Tibial artery (tissue), 4 donors: ENCODE data around the gene SMAD7.

ENCODE experiments used
- DNase-seq, 2 donors: peaks; one replicate each; pipeline ENCODE4 v3.0.0-alpha.2; 2019
- H3K27ac ChIP-seq, 2 donors: fragments of 200-600 bp; sonication (generic) in 1 of 2; 1 replicate in 1 of 2; 2 replicates in 1 of 2; pipeline ENCODE4 v1.5.1; 2018 to 2019; ENCODE audit warnings: mild to moderate bottlenecking in 1 of 2
- H3K27me3 ChIP-seq, 2 donors: fragments of 200-600 bp; sonication (generic) in 1 of 2; one replicate each; pipeline versions ENCODE4 v1.5.1 to v1.6.0; 2016 to 2019
- H3K36me3 ChIP-seq, 3 donors: fragments of 200-600 bp; sonication (generic) in 2 of 3; one replicate each; pipeline ENCODE4 v1.5.1; 2016 to 2019; ENCODE audit warnings: mild to moderate bottlenecking in 2 of 3
- H3K4me1 ChIP-seq, 4 donors: fragments of 200-600 bp; sonication (generic) in 2 of 4; 1 replicate in 3 of 4; 2 replicates in 1 of 4; pipeline ENCODE4 v1.5.1; 2016 to 2019
- H3K4me3 ChIP-seq, 2 donors: fragments of 200-600 bp; sonication (generic) in 1 of 2; 1 replicate in 1 of 2; 2 replicates in 1 of 2; pipeline ENCODE4 v1.5.1; 2018 to 2019; ENCODE audit warnings: mild to moderate bottlenecking in 2 of 2
- H3K9me3 ChIP-seq, 3 donors: fragments of 200-600 bp; sonication (generic) in 1 of 3; one replicate each; pipeline ENCODE4 v1.5.1; 2016 to 2019
- CTCF ChIP-seq, 2 experiments: fragments of 200-600 bp in 1 of 2; fragments of 450-650 bp in 1 of 2; IDR thresholded peaks; one replicate each; pipeline ENCODE4 v1.5.1; 2017 to 2019; ENCODE audit warnings: antibody characterized with exemption in 2 of 2, mild to moderate bottlenecking in 1 of 2, moderate library complexity in 1 of 2
- intact Hi-C: fragments of 100-400 bp; cut with DNase I; formaldehyde crosslinking; loops from one replicate; pipeline ENCODE4 v1.15.0; 2023; ENCODE audit warnings: low total_unique reads

The SMAD7 gene

GRCh38 chr18:48926420-48926857, 24.3 kb downstream of the SMAD7 start:
- no peak overlapping the region for H3K4me3 ChIP-seq
- intact Hi-C loops = no loop called here
- TF ChIP-seq CTCF (IDR thresholded peaks at IDR 0.05) = no peak
- H3K36me3 ChIP-seq = peaks cover 2 to 7% (median 4%) of the 10 kb centered on the region in 3 donors
- no peaks in the 10 kb centered on the region for H3K9me3 ChIP-seq
- H3K4me1 ChIP-seq = peaks cover 0 to 100% (median 97%) of the 10 kb centered on the region in 4 donors
- DNase-seq = no peak
- peak overlapping the region; percentile 88 to 99 for H3K27ac ChIP-seq
- H3K27me3 ChIP-seq = no peaks in the 10 kb centered on the region

GRCh38 chr18:48925491-48925780, 25.3 kb downstream of the SMAD7 start:
- intact Hi-C loops = no loop called here
- peak overlapping the region; percentile 73 to 88 for H3K27ac ChIP-seq

GRCh38 chr18:48924630-48925490, 25.9 kb downstream of the SMAD7 start:
- Histone ChIP-seq H3K4me1 (peaks cover 0 to 99% (median 96%) of the 10 kb centered on the region in 4 donors), H3K36me3 (peaks cover 11 to 23% (median 13%) of the 10 kb centered on the region in 3 donors), H3K27me3 (no peaks in the 10 kb centered on the region), H3K4me3 (peak overlapping the region; percentile 10 to 25), H3K9me3 (no peaks in the 10 kb centered on the region), H3K27ac (peak overlapping the region; percentile 73 to 88)
- peak in 1 of 2 donors; percentile 67 for DNase-seq
- no peak for TF ChIP-seq CTCF (IDR thresholded peaks at IDR 0.05)
- intact Hi-C loops = no loop called here

More at GRCh38 chr18:48925491-48925780, 25.3 kb downstream of the SMAD7 start:
- H3K4me1 ChIP-seq = peaks cover 0 to 100% (median 96%) of the 10 kb centered on the region in 4 donors
- H3K36me3 ChIP-seq = peaks cover 11 to 17% (median 12%) of the 10 kb centered on the region in 3 donors
- no peaks in the 10 kb centered on the region for H3K9me3 ChIP-seq
- TF ChIP-seq CTCF (IDR thresholded peaks at IDR 0.05) = no peak
- no peaks in the 10 kb centered on the region for H3K27me3 ChIP-seq
- DNase-seq = no peak
- no peak overlapping the region for H3K4me3 ChIP-seq

- Histone ChIP-seq H3K27ac (peak overlapping the region; percentile 73 to 88), H3K4me1 (peaks cover 0 to 98% (median 91%) of the 10 kb centered on the region in 4 donors), H3K4me3 (peak overlapping the region; percentile 10 to 25), H3K36me3 (peaks cover 11 to 29% (median 13%) of the 10 kb centered on the region in 3 donors), H3K9me3 (no peaks in the 10 kb centered on the region), H3K27me3 (no peaks in the 10 kb centered on the region)
- intact Hi-C loops = no loop called here
- no peak for TF ChIP-seq CTCF (IDR thresholded peaks at IDR 0.05)
- peak in 1 of 2 donors; percentile 64 for DNase-seq
Observed at GRCh38 chr18:48923746-48924629, 26.8 kb downstream of the SMAD7 start.

- H3K36me3 ChIP-seq = peaks cover 11 to 34% (median 13%) of the 10 kb centered on the region in 3 donors
- H3K4me1 ChIP-seq = peaks cover 0 to 98% (median 85%) of the 10 kb centered on the region in 4 donors
- no peak for TF ChIP-seq CTCF (IDR thresholded peaks at IDR 0.05)
- intact Hi-C loops = no loop called here
- no peaks in the 10 kb centered on the region for H3K27me3 ChIP-seq
- no peaks in the 10 kb centered on the region for H3K9me3 ChIP-seq
- peak overlapping the region; percentile 73 to 88 for H3K27ac ChIP-seq
- peak; percentile 80 to 89 for DNase-seq
- H3K4me3 ChIP-seq = peak overlapping the region; percentile 37 to 44
Observed at GRCh38 chr18:48922801-48923730, 27.7 kb downstream of the SMAD7 start.
